Naive thymus-derived CD8-positive, alpha-beta T cell (primary cell): ENCODE measurements around the gene LSM12. TPM values are rescaled to one million over a fixed set of nuclear protein-coding genes. Genes with fewer than 3 reads are reported as not detected.

Source experiments
- polyA plus RNA-seq, 3 donors: library from polyadenylated mRNA; unstranded; fragments of 300-500 nt; fragmentation: Illumina TruSeq; gene quantifications; one replicate each; pipeline ENCODE4 v1.2.3, GENCODE V29; 2021
- total RNA-seq, 8 experiments: library from RNA in 2 of 8; stranded (reverse) in 2 of 8; gene quantifications; one replicate each; pipeline ENCODE4 v1.2.3 and lab custom pipeline; 2021 to 2026

The LSM12 gene
- total and polyA plus RNA-seq, 5 experiments from 2014 or later: 33.3 to 82.6 (median 63.4) TPM

Other genes starting within 250 kb of the LSM12 start
- under 1 TPM in 1 of 2 experiments, not detected in 1; 0.16 TPM for gene MPP3, start 233.5 kb downstream of the LSM12 start, total RNA-seq
- not detected for gene MPP3, start 233.5 kb downstream of the LSM12 start, polyA plus RNA-seq
- gene CD300LG, start 219.5 kb downstream of the LSM12 start, total RNA-seq: not detected
- gene CD300LG, start 219.5 kb downstream of the LSM12 start, polyA plus RNA-seq: not detected
- gene MPP2, start 159.1 kb downstream of the LSM12 start, total RNA-seq: 1 to 10 TPM; 2.4 to 5.2 TPM
- gene MPP2, start 159.1 kb downstream of the LSM12 start, polyA plus RNA-seq: 1 to 10 TPM; 1.1 to 4.0 (median 3.1) TPM
- gene PPY, start 124.2 kb downstream of the LSM12 start, total RNA-seq: not detected
- gene PPY, start 124.2 kb downstream of the LSM12 start, polyA plus RNA-seq: not detected
- gene PYY, start 112.7 kb downstream of the LSM12 start, total RNA-seq: not detected
- not detected for gene PYY, start 112.7 kb downstream of the LSM12 start, polyA plus RNA-seq
- gene NAGS, start 62.0 kb downstream of the LSM12 start, total RNA-seq: under 1 TPM; 0.19 to 0.96 TPM
- gene NAGS, start 62.0 kb downstream of the LSM12 start, polyA plus RNA-seq: under 1 TPM; 0.39 to 0.62 (median 0.59) TPM
- gene TMEM101, start 51.7 kb downstream of the LSM12 start, total RNA-seq: 10 to 100 TPM; 26.8 to 27.6 TPM
- 10 to 100 TPM; 23.6 to 28.8 (median 27.1) TPM for gene TMEM101, start 51.7 kb downstream of the LSM12 start, polyA plus RNA-seq
- gene G6PC3, start 4.1 kb upstream of the LSM12 start, total RNA-seq: 10 to 100 TPM; 15.0 to 19.1 TPM
- 10 to 100 TPM; 25.5 to 31.3 (median 26.6) TPM for gene G6PC3, start 4.1 kb upstream of the LSM12 start, polyA plus RNA-seq
- gene HDAC5, start 57.0 kb upstream of the LSM12 start, total RNA-seq: 10 to 100 TPM; 71.1 to 73.8 TPM
- gene HDAC5, start 57.0 kb upstream of the LSM12 start, polyA plus RNA-seq: 10 to 100 TPM; 25.3 to 41.8 (median 27.2) TPM
- gene HROB, start 75.3 kb upstream of the LSM12 start, total RNA-seq: 1 to 10 TPM in 1 of 2 experiments, under 1 TPM in 1; 0.88 to 1.2 TPM
- gene HROB, start 75.3 kb upstream of the LSM12 start, polyA plus RNA-seq: under 1 TPM in 2 of 3 donors, not detected in 1; 0.08 to 0.24 TPM
- gene ASB16, start 104.0 kb upstream of the LSM12 start, total RNA-seq: not detected
- gene ASB16, start 104.0 kb upstream of the LSM12 start, polyA plus RNA-seq: under 1 TPM in 1 of 3 donors, not detected in 2; 0.09 TPM
- gene TMUB2, start 120.3 kb upstream of the LSM12 start, total RNA-seq: 10 to 100 TPM; 45.8 to 50.5 TPM
- 10 to 100 TPM; 22.1 to 30.2 (median 25.5) TPM for gene TMUB2, start 120.3 kb upstream of the LSM12 start, polyA plus RNA-seq
- 100 to 1,000 TPM; 125 TPM for gene ATXN7L3, start 133.2 kb upstream of the LSM12 start, total RNA-seq
- gene ATXN7L3, start 133.2 kb upstream of the LSM12 start, polyA plus RNA-seq: 10 to 100 TPM in 2 of 3 donors, 1 to 10 TPM in 1; 9.3 to 14.2 (median 10.6) TPM
- 100 to 1,000 TPM; 348 to 362 TPM for gene UBTF, start 153.0 kb upstream of the LSM12 start, total RNA-seq
- gene UBTF, start 153.0 kb upstream of the LSM12 start, polyA plus RNA-seq: 10 to 100 TPM; 41.5 to 94.2 (median 73.3) TPM
- gene SLC4A1, start 201.5 kb upstream of the LSM12 start, total RNA-seq: not detected
- gene SLC4A1, start 201.5 kb upstream of the LSM12 start, polyA plus RNA-seq: not detected
- not detected for gene RUNDC3A, start 241.9 kb upstream of the LSM12 start, total RNA-seq
- not detected for gene RUNDC3A, start 241.9 kb upstream of the LSM12 start, polyA plus RNA-seq